Ishikawa (cell line): ENCODE data around the gene GPER1.

Source experiments
- CEBPB ChIP-seq: IDR thresholded peaks from 2 replicates; pipeline ENCODE4 v1.6.1; 2012
- CREB1 ChIP-seq: IDR thresholded peaks from 2 replicates; pipeline ENCODE4 v1.6.1; 2012; ENCODE audit warnings: low read depth
- EGR1 ChIP-seq: IDR thresholded peaks from 2 replicates; pipeline ENCODE4 v1.6.1; 2012
- EP300 ChIP-seq: IDR thresholded peaks from 2 replicates; pipeline ENCODE4 v1.6.1; 2012; ENCODE audit warnings: borderline replicate concordance
- FOXM1 ChIP-seq: IDR thresholded peaks from 2 replicates; pipeline ENCODE4 v1.6.1; 2012; ENCODE audit warnings: low read depth, borderline replicate concordance
- NFIC ChIP-seq: IDR thresholded peaks from 2 replicates; pipeline ENCODE4 v1.6.1; 2012
- RAD21 ChIP-seq: IDR thresholded peaks from 2 replicates; pipeline ENCODE4 v1.6.1; 2012; ENCODE audit warnings: low read depth
- REST ChIP-seq: IDR thresholded peaks from 2 replicates; pipeline ENCODE4 v1.6.1; 2012; ENCODE audit warnings: low read depth, mild to moderate bottlenecking
- TAF1 ChIP-seq: IDR thresholded peaks from 2 replicates; pipeline ENCODE4 v1.6.1; 2012; ENCODE audit warnings: low read depth, mild to moderate bottlenecking
- TCF12 ChIP-seq: IDR thresholded peaks from 2 replicates; pipeline ENCODE4 v1.6.1; 2012; ENCODE audit warnings: low read depth
- TEAD4 ChIP-seq: IDR thresholded peaks from 2 replicates; pipeline ENCODE4 v1.6.1; 2012
- YY1 ChIP-seq: IDR thresholded peaks from 2 replicates; pipeline ENCODE4 v1.6.1; 2012; ENCODE audit warnings: low read depth
- ZBTB7A ChIP-seq: IDR thresholded peaks from 2 replicates; pipeline ENCODE4 v1.6.1; 2012; ENCODE audit warnings: low read depth
- TF ChIP-seq, protein P1 (sequence below): IDR thresholded peaks from 2 replicates; pipeline ENCODE4 v1.6.1; 2012
- TF ChIP-seq, protein P2 (sequence below): IDR thresholded peaks from 2 replicates; pipeline ENCODE4 v1.6.1; 2012

GPER1 gene

GRCh38 chr7:1124164-1124563 lies 36.3 kb downstream of the GPER1 start:
- no peak for TF ChIP-seq CREB1
- TF ChIP-seq CEBPB = no peak
- no peak for TF ChIP-seq TCF12
- no peak for TF ChIP-seq TAF1
- TF ChIP-seq REST = no peak
- no peak for TF ChIP-seq EGR1
- TF ChIP-seq, protein P1, sequence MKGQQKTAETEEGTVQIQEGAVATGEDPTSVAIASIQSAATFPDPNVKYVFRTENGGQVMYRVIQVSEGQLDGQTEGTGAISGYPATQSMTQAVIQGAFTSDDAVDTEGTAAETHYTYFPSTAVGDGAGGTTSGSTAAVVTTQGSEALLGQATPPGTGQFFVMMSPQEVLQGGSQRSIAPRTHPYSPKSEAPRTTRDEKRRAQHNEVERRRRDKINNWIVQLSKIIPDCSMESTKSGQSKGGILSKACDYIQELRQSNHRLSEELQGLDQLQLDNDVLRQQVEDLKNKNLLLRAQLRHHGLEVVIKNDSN = no peak
- TF ChIP-seq EP300 = no peak
- TF ChIP-seq, protein P2, sequence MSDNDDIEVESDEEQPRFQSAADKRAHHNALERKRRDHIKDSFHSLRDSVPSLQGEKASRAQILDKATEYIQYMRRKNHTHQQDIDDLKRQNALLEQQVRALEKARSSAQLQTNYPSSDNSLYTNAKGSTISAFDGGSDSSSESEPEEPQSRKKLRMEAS = no peak
- no peak for TF ChIP-seq TEAD4
- TF ChIP-seq ZBTB7A = no peak
- no peak for TF ChIP-seq RAD21
- no peak for TF ChIP-seq YY1
- TF ChIP-seq NFIC = no peak
- TF ChIP-seq FOXM1 = no peak

DNA sequence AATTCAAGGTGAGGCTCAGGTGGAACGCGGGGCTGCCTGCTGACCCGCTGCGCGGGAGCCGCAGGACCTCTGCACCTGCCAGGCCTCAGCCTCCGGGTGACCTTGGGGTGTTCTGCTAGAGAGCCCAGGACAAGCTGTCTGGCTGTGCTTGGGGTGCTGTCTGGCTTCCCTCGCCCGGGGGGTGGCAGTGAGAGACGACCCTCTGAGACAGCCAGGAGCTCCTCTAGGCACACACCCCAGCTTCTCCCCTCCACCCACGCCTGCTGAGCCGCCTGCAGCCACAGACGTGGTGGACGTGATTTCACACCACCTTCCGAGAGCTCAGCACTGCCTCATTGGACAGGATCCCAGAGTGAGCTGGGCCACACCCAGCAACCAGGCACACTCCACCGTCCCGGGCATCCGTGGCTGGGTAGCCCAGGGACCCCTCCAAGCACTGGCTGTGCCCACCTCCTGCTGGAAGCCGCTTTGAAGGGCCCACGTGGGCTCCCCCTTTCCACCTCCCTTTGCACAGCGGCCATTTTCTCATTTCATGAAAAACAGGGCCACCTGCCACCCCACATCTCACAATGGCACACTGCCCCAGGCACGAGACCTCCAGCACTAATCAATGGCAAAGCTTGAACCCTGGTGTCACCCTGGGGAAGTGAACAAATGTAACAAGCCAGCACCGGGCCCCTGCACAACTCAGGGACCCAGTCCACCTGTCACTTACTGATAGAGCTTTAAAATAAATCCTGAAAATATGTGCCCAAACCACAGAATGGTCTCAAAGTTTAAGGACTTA lies 37.1 kb downstream of the GPER1 start:
- no peak for TF ChIP-seq FOXM1
- TF ChIP-seq YY1 = peak; percentile 36; the same call in 1 of the 2 replicates
- TF ChIP-seq REST = no peak
- 0 out of 2 replicates have a peak, but pooled peaks have one; percentile 66 for TF ChIP-seq ZBTB7A
- TF ChIP-seq TEAD4 = peak; percentile 48; the same call in 1 of the 2 replicates
- TF ChIP-seq NFIC = no peak; the same call in 1 of the 2 replicates
- peak; percentile 92 for TF ChIP-seq EGR1
- no peak for TF ChIP-seq RAD21
- TF ChIP-seq, protein P2 = peak; percentile 67; the same call in 1 of the 2 replicates
- TF ChIP-seq CEBPB = no peak
- no peak for TF ChIP-seq CREB1
- TF ChIP-seq, protein P1 = 0 out of 2 replicates have a peak, but pooled peaks have one; percentile 14
- no peak for TF ChIP-seq TAF1
- TF ChIP-seq EP300 = peak; percentile 47; the same call in 1 of the 2 replicates
- TF ChIP-seq TCF12 = peak; percentile 70

- TF ChIP-seq YY1 (no peak), EGR1 (no peak), TAF1 (no peak), REST (no peak), CREB1 (no peak), NFIC (no peak), FOXM1 (no peak), RAD21 (no peak), EP300 (no peak), TEAD4 (no peak), ZBTB7A (no peak), CEBPB (no peak)
- TF ChIP-seq, protein P2 = no peak
- TF ChIP-seq, protein P1 = no peak
These were observed 37.7 kb downstream of the GPER1 start for GRCh38 chr7:1125603-1125969.
